AG09319 (cell line): Measurements from ENCODE around the gene SPATA32.
"Not testable (repeated sequence)": the region's sequence is repeated elsewhere in the genome, so short reads cannot be mapped to it uniquely, and the experiment has no call there.

Source experiments
- DNase-seq: peaks from one replicate; pipeline ENCODE4 v3.0.0-alpha.2; 2010; ENCODE audit warnings: low read depth; ENCODE audit errors: extremely low read depth
- TF ChIP-seq, protein P1 (sequence below): IDR thresholded peaks from 2 replicates; pipeline ENCODE4 v1.5.1; 2011; ENCODE audit warnings: low read depth, mild to moderate bottlenecking, inconsistent platforms, low read length, moderate library complexity

The SPATA32 gene

DNA sequence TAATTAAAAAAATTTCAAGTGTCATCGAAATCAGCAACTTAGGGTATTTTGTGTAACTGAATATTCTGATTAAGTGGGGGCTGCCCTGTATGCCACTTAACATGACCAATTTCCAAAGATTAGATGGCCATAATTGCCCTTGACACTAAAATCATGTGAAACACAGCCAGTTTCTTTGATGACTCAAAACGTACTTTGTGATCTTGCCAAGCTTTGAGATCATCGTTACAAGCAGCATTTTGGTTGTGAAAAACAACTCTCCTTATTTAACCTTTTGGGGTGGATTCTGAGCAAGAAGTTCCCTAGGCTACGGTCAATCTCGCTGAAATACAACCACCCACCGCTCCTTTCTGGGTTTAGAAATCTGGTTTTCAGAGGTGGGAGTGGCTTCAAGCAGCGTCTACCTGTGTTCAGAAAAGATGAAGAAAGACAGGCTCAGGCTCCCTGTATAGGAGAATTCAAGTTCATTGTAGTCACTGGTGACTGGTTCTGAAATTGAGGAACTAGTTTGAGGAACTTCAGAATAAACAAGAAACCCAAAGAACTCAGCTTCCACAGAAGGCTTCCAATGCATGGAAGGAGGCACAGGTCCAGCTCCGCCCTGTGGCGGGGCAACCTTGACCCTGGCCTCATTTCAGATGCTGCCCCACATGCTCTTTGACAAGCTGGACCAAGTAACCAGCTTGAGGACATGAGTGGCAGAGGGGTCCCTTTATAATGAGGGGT, 45.6 kb upstream of the SPATA32 start:
- peak; percentile 66 for DNase-seq
- TF ChIP-seq, protein P1, sequence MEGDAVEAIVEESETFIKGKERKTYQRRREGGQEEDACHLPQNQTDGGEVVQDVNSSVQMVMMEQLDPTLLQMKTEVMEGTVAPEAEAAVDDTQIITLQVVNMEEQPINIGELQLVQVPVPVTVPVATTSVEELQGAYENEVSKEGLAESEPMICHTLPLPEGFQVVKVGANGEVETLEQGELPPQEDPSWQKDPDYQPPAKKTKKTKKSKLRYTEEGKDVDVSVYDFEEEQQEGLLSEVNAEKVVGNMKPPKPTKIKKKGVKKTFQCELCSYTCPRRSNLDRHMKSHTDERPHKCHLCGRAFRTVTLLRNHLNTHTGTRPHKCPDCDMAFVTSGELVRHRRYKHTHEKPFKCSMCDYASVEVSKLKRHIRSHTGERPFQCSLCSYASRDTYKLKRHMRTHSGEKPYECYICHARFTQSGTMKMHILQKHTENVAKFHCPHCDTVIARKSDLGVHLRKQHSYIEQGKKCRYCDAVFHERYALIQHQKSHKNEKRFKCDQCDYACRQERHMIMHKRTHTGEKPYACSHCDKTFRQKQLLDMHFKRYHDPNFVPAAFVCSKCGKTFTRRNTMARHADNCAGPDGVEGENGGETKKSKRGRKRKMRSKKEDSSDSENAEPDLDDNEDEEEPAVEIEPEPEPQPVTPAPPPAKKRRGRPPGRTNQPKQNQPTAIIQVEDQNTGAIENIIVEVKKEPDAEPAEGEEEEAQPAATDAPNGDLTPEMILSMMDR = no peak

- DNase-seq = no peak
These were observed 44.7 kb upstream of the SPATA32 start for GRCh38 chr17:45306623-45307022.

GRCh38 chr17:45306094-45306493, 44.2 kb upstream of the SPATA32 start:
- DNase-seq = no peak

More at GRCh38 chr17:45306623-45307022, 44.7 kb upstream of the SPATA32 start:
- TF ChIP-seq, protein P1 = no peak; the same call in 1 of the 2 replicates

GRCh38 chr17:45305530-45306087, 43.7 kb upstream of the SPATA32 start:
- DNase-seq = no peak
- TF ChIP-seq, protein P1 = no peak

More at GRCh38 chr17:45306094-45306493, 44.2 kb upstream of the SPATA32 start:
- TF ChIP-seq, protein P1 = no peak

GRCh38 chr17:45302649-45303173, 40.8 kb upstream of the SPATA32 start:
- TF ChIP-seq, protein P1 = no peak
- DNase-seq = no peak

DNA sequence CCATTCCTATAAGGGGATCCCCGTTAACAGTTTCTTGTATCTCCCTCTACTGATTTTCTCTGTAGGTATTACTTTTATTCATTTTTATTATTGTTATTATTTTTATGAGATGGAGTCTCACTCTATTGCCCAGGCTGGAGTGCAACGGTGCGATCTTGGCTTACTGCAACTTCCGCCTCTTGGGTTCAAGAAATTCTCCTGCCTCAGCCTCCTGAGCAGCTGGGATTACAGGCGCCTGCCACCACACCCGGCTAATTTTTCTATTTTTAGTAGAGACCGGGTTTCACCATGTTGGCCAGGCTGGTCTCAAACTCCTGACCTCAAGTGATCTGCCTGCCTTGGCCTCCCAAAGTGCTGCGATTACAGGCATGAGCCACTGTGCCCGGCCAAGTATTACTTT, 40.3 kb upstream of the SPATA32 start:
- DNase-seq = not testable (repeated sequence)

DNA sequence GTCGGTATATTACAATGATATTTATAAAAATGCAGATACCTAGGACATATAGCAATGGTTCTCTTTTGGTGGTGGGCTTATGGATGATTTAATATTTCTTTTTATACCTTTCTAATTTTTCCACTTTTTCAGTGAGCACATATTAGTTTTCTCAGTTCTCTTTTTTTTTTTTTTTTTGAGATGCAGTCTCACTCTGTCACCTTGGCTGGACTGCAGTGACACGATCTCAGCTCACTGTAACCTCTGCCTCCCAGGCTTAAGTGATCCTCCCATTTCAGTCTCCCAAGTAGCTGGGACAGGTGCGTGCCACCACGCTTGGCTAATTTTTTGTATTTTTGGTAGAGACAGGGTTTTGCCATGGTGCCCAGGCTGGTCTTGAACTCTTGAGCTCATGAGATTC, 39.8 kb upstream of the SPATA32 start:
- TF ChIP-seq, protein P1 = no peak
- DNase-seq = no peak
